ENCODE results near the gene CHORDC1.
"Not testable (repeated sequence)": the region's sequence is repeated elsewhere in the genome, so short reads cannot be mapped to it uniquely, and the experiment has no call there.

CHORDC1 gene

DNA sequence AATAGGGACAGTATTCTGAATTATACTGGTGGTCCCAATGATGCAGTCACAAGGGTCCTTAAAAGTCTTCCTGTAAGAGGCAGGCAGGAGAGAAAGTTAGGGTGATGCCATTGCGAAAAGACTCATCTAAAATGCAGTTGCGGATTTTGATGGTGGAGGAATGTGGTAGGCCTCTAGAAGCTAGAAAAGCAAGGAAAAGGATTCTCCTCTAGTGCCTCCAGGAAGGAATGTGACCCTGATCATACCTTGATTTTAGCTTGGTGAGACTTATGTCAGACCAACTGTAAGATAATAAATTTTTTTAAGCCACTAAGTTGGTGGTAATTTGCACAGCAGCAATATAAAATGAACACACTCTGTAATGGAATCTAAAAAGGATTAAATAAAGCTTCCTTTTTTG is 33.8 kb downstream of the CHORDC1 start:
- no peak overlapping the region for H3K27ac Mint-ChIP-seq
- H3K4me3 Mint-ChIP-seq = no peak overlapping the region
- no peaks in the 10 kb centered on the region for H3K27me3 Mint-ChIP-seq
- H3K9me3 Mint-ChIP-seq = no peaks in the 10 kb centered on the region
- peaks cover 6% of the 10 kb centered on the region for H3K36me3 Mint-ChIP-seq
- H3K4me1 Mint-ChIP-seq = no peaks in the 10 kb centered on the region

DNA sequence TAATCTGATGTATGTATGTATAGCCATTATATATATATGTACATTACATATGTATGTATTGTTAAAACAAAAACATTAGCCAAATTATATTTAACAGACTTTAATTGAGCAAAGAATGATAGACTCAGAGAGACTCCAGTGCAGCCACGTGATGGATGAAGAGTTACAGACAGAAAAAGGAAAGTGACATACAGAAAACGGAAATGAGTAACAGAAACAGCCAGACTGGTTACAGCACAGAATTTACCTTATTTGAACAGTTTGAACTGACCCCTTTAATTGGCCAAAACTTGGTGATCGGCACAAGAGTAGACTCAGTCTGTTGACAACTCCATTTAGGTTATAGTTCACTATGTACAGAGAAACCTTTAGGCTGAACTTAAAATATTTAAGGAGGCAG is 35.0 kb downstream of the CHORDC1 start:
- no peaks in the 10 kb centered on the region for H3K27me3 Mint-ChIP-seq
- H3K4me3 Mint-ChIP-seq = no peak overlapping the region
- H3K9me3 Mint-ChIP-seq = no peaks in the 10 kb centered on the region
- no peak overlapping the region for H3K27ac Mint-ChIP-seq
- peaks cover 6% of the 10 kb centered on the region for H3K36me3 Mint-ChIP-seq
- H3K4me1 Mint-ChIP-seq = no peaks in the 10 kb centered on the region

DNA sequence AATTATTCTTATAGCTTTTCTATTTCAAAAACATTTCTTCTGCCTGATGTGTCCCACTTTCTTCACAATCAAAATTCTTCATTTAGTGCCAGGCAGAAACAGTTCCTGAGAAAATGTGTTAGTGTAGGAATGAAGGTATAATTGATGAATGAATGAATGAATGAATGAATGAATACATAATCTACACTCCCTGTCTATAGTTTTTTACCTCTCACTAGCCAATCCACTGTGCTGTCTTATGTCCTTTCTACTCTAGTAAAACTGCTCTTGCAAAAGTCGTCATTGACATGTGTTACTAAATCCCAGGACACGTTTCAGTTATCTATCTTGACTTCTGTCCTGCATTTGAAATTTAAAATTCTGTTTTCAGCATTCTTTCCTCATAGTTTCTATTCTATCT is 42.9 kb downstream of the CHORDC1 start:
- Mint-ChIP-seq H3K4me3 (no peak overlapping the region), H3K4me1 (no peaks in the 10 kb centered on the region), H3K27ac (no peak overlapping the region), H3K36me3 (no peaks in the 10 kb centered on the region), H3K27me3 (peaks cover 13% of the 10 kb centered on the region), H3K9me3 (no peaks in the 10 kb centered on the region)

DNA sequence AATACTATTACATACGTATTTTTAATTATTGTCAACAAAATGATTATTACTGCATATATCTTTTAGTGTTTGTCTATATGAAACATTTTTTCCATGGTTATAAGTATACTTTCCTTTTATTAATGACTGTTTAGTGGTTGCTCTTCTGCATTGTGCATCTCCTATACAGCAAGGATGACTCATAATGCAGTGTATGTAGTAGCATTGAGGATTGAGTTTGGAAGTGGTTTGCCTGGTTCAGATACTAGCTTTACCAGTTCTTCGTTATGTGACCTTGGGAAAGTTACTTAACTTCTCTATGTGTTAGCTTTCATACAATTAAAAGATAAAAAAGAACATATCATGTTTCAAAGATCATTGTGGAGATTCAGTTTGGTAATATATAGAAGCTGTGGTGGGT is 44.1 kb downstream of the CHORDC1 start:
- Mint-ChIP-seq H3K4me3 (no peak overlapping the region), H3K4me1 (no peaks in the 10 kb centered on the region), H3K27ac (no peak overlapping the region), H3K9me3 (no peaks in the 10 kb centered on the region), H3K36me3 (no peaks in the 10 kb centered on the region), H3K27me3 (peaks cover 13% of the 10 kb centered on the region)

DNA sequence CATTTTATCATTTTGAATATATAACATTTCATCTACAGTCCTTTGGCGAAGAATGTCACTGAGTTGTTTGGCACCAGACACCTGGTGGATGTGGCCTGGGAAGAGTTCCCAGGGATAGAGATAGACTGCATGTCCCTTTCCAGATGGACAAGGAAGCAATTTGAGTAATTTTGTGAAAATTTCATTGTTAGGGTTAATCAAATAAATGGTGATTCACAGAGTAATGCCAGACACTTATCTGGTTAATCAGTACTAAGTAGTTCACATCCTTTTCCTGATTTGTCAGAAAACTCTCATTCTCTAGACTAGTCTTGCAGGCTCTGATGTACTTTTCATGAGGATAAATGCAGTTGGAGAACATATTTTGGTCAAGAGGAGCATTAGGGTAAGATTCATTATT is 46.8 kb downstream of the CHORDC1 start:
- Mint-ChIP-seq H3K27ac (no peak overlapping the region), H3K36me3 (no peaks in the 10 kb centered on the region), H3K9me3 (no peaks in the 10 kb centered on the region), H3K27me3 (peaks cover 14% of the 10 kb centered on the region), H3K4me1 (no peaks in the 10 kb centered on the region), H3K4me3 (no peak overlapping the region)

DNA sequence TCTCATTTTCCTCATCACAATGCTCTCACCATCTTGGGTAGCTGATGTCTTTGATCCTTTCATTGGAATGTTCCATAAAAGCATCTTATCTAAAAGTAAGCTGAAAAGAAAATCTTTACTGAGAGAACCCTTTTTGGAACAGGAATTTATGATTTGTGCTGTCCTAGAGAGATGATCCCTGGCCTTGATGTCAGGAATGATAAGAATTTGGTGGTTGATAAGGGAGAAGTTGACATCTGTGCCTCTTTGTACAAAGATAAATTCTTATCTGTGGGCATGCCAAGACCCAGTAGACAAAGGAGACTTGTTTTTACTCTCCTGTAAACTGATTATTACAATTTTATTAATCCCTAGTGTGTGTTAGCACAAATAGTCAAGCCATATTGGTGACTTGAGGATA is 51.5 kb downstream of the CHORDC1 start:
- no peak overlapping the region for H3K4me3 Mint-ChIP-seq
- H3K27me3 Mint-ChIP-seq = peaks cover 4% of the 10 kb centered on the region
- no peaks in the 10 kb centered on the region for H3K36me3 Mint-ChIP-seq
- H3K27ac Mint-ChIP-seq = no peak overlapping the region
- H3K4me1 Mint-ChIP-seq = no peaks in the 10 kb centered on the region
- H3K9me3 Mint-ChIP-seq = no peaks in the 10 kb centered on the region

DNA sequence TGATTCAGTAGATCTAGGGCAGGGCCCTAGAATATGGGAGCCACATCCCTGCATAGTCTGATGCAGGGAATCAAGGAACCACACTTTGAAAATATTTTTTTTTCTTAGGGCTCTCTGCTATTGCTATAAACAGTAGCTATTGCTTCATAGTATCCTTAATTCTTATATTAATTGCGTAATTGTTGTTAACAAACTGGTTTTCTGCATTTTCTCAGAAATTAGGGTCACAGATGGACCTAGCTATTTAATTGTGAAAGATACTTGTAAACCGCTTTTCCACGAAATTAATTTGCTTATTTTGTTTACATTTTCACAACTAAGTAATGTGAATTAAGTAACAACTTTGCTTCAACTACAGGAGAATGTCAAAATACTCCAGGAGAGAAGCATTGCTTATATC is 54.3 kb downstream of the CHORDC1 start:
- Mint-ChIP-seq H3K36me3 (no peaks in the 10 kb centered on the region), H3K9me3 (no peaks in the 10 kb centered on the region), H3K4me3 (no peak overlapping the region), H3K27ac (no peak overlapping the region), H3K4me1 (no peaks in the 10 kb centered on the region), H3K27me3 (peaks cover 5% of the 10 kb centered on the region)

DNA sequence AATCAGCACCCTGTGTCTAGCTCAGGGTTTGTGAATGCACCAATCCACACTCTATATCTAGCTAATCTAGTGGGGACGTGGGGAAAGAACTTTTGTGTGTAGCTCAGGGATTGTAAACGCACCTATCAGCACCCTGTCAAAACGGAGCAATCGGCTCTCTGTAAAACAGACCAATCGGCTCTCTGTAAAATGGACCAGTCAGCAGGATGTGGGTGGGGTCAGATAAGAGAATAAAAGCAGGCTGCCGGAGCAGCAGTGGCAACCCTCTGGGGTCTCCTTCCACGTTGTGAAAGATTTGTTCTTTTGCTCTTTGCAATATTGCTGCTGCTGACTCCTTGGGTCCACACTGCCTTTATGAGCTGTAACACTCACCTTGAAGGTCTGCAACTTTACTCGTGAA is 55.1 kb downstream of the CHORDC1 start:
- not testable (repeated sequence) for H3K36me3 Mint-ChIP-seq, H3K4me1 Mint-ChIP-seq, H3K9me3 Mint-ChIP-seq, H3K27ac Mint-ChIP-seq, H3K4me3 Mint-ChIP-seq, H3K27me3 Mint-ChIP-seq

DNA sequence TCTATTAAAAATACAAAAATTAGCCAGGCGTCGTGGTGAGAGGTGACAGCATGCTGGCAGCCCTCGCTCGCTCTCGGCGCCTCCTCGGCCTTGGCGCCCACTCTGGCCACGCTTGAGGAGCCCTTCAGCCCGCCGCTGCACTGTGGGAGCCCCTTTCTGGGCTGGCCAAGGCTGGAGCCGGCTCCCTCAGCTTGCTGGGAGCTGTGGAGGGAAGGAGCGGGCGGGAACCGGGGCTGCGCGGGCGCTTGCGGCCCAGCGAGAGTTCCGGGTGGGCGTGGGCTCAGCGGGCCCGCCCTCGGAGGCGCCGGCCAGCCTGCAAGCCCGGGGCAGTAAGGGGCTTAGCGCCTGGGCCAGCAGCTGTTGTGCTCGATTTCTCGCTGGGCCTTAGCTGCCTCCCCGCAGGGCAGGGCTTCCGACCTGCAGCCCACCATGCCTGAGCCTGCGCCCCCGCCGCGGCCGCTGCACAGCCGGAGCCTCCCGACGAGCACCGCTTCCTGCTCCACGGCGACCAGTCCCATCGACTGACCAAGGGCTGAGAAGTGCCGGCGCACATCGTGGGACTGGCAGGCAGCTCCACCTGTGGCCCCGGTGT is 55.8 kb downstream of the CHORDC1 start:
- H3K27ac Mint-ChIP-seq, H3K4me1 Mint-ChIP-seq, H3K36me3 Mint-ChIP-seq, H3K9me3 Mint-ChIP-seq, H3K4me3 Mint-ChIP-seq, H3K27me3 Mint-ChIP-seq: not testable (repeated sequence)
